GM12878 (cell line): ENCODE results near the gene TNFRSF6B.

Experiments
- CTCF ChIP-seq, 3 experiments: IDR thresholded peaks in 2 of 3; conservative IDR thresholded peaks in 1 of 3; 2 replicates each; pipeline ENCODE4 v1.5.1; 2011; ENCODE audit warnings: low read depth in 3 of 3, low read length in 3 of 3, mild to moderate bottlenecking in 3 of 3, control low read depth in 2 of 3, moderate library complexity in 2 of 3, inconsistent platforms in 1 of 3, mixed read lengths in 1 of 3; ENCODE audit not compliant: control insufficient read depth in 2 of 3, insufficient read depth in 1 of 3; ENCODE audit errors: extremely low read depth in 1 of 3
- EGR1 ChIP-seq, 2 experiments: IDR thresholded peaks; 1 replicate in 1 of 2; 2 replicates in 1 of 2; pipeline ENCODE4 v1.6.1; 2011 to 2012; ENCODE audit warnings: low read depth in 2 of 2, low read length in 2 of 2, borderline replicate concordance in 1 of 2, mild to moderate bottlenecking in 1 of 2, moderate library complexity in 1 of 2
- ELK1 ChIP-seq: IDR thresholded peaks from 2 replicates; pipeline ENCODE4 v1.6.1; 2012; ENCODE audit warnings: low read depth, low read length, improper control_type of control experiment
- SIN3A ChIP-seq: IDR thresholded peaks from 2 replicates; pipeline ENCODE4 v1.6.1; 2012; ENCODE audit warnings: low read depth, low read length, improper control_type of control experiment
- TAF1 ChIP-seq: IDR thresholded peaks from 2 replicates; pipeline ENCODE4 v1.6.1; 2011; ENCODE audit warnings: mild to moderate bottlenecking, low read depth, low read length, borderline replicate concordance
- USF2 ChIP-seq: IDR thresholded peaks from 2 replicates; pipeline ENCODE4 v1.6.1; 2011; ENCODE audit warnings: low read depth, low read length, improper control_type of control experiment, borderline replicate concordance
- ZNF24 ChIP-seq: fragments of 450-650 bp; IDR thresholded peaks from 2 replicates; pipeline ENCODE4 v1.6.1; 2017; ENCODE audit warnings: antibody characterized with exemption, mild to moderate bottlenecking

- TF ChIP-seq ZNF24 (no peak), CTCF (IDR thresholded peaks at IDR 0.05 in 2 of 3, conservative IDR thresholded peaks at IDR 0.05 in 1 of 3; ENCODE audit: control insufficient read depth in 2 of 3, extremely low read depth in 1 of 3, insufficient read depth in 1 of 3, low read depth in 3 of 3, low read length in 3 of 3) (no peak), EGR1 (IDR thresholded peaks at IDR 0.05; ENCODE audit: borderline replicate concordance in 1 of 2, low read depth in 2 of 2, low read length in 2 of 2) (no peak), TAF1 (no peak), USF2 (no peak), ELK1 (no peak), SIN3A (no peak)
These were observed 7.1 kb upstream of the TNFRSF6B start for GRCh38 chr20:63689046-63690002.
